CD4-positive, alpha-beta T cell (primary cell): ENCODE measurements around the gene WDR27. TPM values are rescaled to one million over a fixed set of nuclear protein-coding genes. Genes with fewer than 3 reads are reported as not detected.
"Not testable (repeated sequence)": the region's sequence is repeated elsewhere in the genome, so short reads cannot be mapped to it uniquely, and the experiment has no call there.

Source experiments
- ATAC-seq: fragments of 200-7000 bp; cut with Tn5 transposase; one replicate; pipeline ENCODE4 v1.10.0; 2022; ENCODE audit warnings: mild to moderate bottlenecking; ENCODE audit not compliant: poor library complexity
- CTCF ChIA-PET: fragments of 350-600 bp; sonication (Branson Sonifier 250); formaldehyde crosslinking; loops from one replicate; lab custom pipeline; 2021; ENCODE audit warnings: antibody characterized with exemption, inconsistent platforms; lab: Charles Lee
- POLR2A ChIA-PET: fragments of 350-600 bp; sonication (Branson Sonifier 250); formaldehyde crosslinking; loops from one replicate; lab custom pipeline; 2021; ENCODE audit warnings: antibody characterized with exemption, inconsistent platforms; lab: Charles Lee
- DNase-seq, 14 experiments: peaks; one replicate each; pipeline ENCODE4 v3.0.0-alpha.2; 2013 to 2020; ENCODE audit warnings: mixed read lengths in 2 of 14
- H3K27ac ChIP-seq, 2 donors: one replicate each; pipeline versions ENCODE4 v1.5.1 to v1.7.0; 2013; ENCODE audit warnings: low read length in 2 of 2, low read depth in 1 of 2, mild to moderate bottlenecking in 1 of 2
- H3K27me3 ChIP-seq, 2 experiments: 1 replicate in 1 of 2; 2 replicates in 1 of 2; pipeline versions ENCODE4 v1.6.1 to v1.7.0; 2013; ENCODE audit warnings: low read length in 2 of 2, control low read depth in 1 of 2, mild to moderate bottlenecking in 1 of 2, moderate library complexity in 1 of 2; ENCODE audit not compliant: insufficient read depth in 2 of 2, control insufficient read depth in 1 of 2
- H3K36me3 ChIP-seq: one replicate; pipeline ENCODE4 v1.6.1; 2013; ENCODE audit warnings: low read length, control low read depth; ENCODE audit not compliant: insufficient read depth
- H3K4me1 ChIP-seq: one replicate; pipeline ENCODE4 v1.6.1; 2013; ENCODE audit warnings: low read length, control low read depth; ENCODE audit not compliant: insufficient read depth
- H3K4me3 ChIP-seq: one replicate; pipeline ENCODE4 v1.5.1; 2013; ENCODE audit warnings: mild to moderate bottlenecking, low read length, moderate library complexity
- H3K9me3 ChIP-seq, 2 experiments: 1 replicate in 1 of 2; 2 replicates in 1 of 2; pipeline versions ENCODE4 v1.6.1 to v1.7.0; 2013; ENCODE audit warnings: low read length in 2 of 2, mild to moderate bottlenecking in 2 of 2, control low read depth in 1 of 2, moderate library complexity in 1 of 2; ENCODE audit not compliant: control insufficient read depth in 1 of 2, insufficient read depth in 1 of 2
- H3K27ac Mint-ChIP-seq: one replicate; pipeline ENCODE4 v1.8.0; 2020; ENCODE audit warnings: mixed read lengths
- H3K27me3 Mint-ChIP-seq: one replicate; pipeline ENCODE4 v1.8.0; 2021; ENCODE audit warnings: mixed read lengths
- H3K36me3 Mint-ChIP-seq: one replicate; pipeline ENCODE4 v1.8.0; 2021; ENCODE audit warnings: low read depth, mixed read lengths
- H3K4me1 Mint-ChIP-seq: one replicate; pipeline ENCODE4 v1.8.0; 2021; ENCODE audit warnings: low read depth, mixed read lengths
- H3K4me3 Mint-ChIP-seq: one replicate; pipeline ENCODE4 v1.8.0; 2020; ENCODE audit warnings: mild to moderate bottlenecking, mixed read lengths
- H3K9me3 Mint-ChIP-seq: one replicate; pipeline ENCODE4 v1.8.0; 2020; ENCODE audit warnings: mixed read lengths
- intact Hi-C, 2 experiments: fragments of 100-400 bp; cut with DNase I in 1 of 2; cut with micrococcal nuclease in 1 of 2; formaldehyde crosslinking; loops; one replicate each; pipeline versions ENCODE4 v1.15.1 to v1.9.0; 2023 to 2025; cut with DNase I, micrococcal nuclease
- total RNA-seq, 174 experiments: library from RNA in 2 of 174; stranded (reverse) in 2 of 174; gene quantifications; one replicate each; pipeline ENCODE4 v1.2.3 and lab custom pipeline; 2021 to 2026
- TF ChIP-seq, protein P1 (sequence below): fragments of 200-600 bp; IDR thresholded peaks from one replicate; pipeline ENCODE4 v1.8.0; 2022; ENCODE audit warnings: antibody characterized with exemption, mild to moderate bottlenecking

Gene WDR27
- total RNA-seq, 2 experiments from 2014 or later, result 22.0 to 23.5 TPM

DNA sequence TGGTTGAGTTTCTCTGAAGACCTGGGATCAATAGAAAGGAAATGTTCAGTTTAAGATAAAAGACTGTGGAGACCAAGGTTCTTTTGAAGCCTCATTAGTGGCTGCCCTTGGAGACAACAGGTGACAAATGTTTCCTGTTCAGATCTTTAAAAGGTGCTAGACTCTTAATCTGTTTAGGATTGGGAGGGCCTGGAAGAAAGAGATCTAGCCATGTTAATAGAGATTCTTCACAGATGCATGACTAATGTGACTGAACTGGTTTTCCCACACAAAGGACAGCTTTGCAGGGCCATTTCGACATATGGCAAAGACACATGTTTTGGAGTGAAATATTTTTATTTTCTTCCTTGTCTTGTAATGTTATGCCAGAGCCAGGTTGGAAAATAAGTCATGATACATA is 82.2 kb downstream of the WDR27 start:
- no peak overlapping the region for H3K27ac Mint-ChIP-seq
- TF ChIP-seq, protein P1, sequence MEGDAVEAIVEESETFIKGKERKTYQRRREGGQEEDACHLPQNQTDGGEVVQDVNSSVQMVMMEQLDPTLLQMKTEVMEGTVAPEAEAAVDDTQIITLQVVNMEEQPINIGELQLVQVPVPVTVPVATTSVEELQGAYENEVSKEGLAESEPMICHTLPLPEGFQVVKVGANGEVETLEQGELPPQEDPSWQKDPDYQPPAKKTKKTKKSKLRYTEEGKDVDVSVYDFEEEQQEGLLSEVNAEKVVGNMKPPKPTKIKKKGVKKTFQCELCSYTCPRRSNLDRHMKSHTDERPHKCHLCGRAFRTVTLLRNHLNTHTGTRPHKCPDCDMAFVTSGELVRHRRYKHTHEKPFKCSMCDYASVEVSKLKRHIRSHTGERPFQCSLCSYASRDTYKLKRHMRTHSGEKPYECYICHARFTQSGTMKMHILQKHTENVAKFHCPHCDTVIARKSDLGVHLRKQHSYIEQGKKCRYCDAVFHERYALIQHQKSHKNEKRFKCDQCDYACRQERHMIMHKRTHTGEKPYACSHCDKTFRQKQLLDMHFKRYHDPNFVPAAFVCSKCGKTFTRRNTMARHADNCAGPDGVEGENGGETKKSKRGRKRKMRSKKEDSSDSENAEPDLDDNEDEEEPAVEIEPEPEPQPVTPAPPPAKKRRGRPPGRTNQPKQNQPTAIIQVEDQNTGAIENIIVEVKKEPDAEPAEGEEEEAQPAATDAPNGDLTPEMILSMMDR, result no peak
- H3K4me1 Mint-ChIP-seq, result no peaks in the 10 kb centered on the region
- H3K36me3 Mint-ChIP-seq, result peaks cover 1% of the 10 kb centered on the region
- intact Hi-C loops, result no loop called here
- Histone ChIP-seq H3K4me3 (no peak overlapping the region), H3K9me3 (peaks cover 0 to 9% of the 10 kb centered on the region in 2 experiments), H3K27me3 (no peaks in the 10 kb centered on the region), H3K36me3 (no peaks in the 10 kb centered on the region), H3K4me1 (no peaks in the 10 kb centered on the region), H3K27ac (no peak overlapping the region)
- no peak for ATAC-seq
- CTCF ChIA-PET, result no interaction called here
- H3K9me3 Mint-ChIP-seq, result peaks cover 6% of the 10 kb centered on the region
- POLR2A ChIA-PET, result no interaction called here
- no peak for DNase-seq
- no peaks in the 10 kb centered on the region for H3K27me3 Mint-ChIP-seq
- H3K4me3 Mint-ChIP-seq, result no peak overlapping the region

GRCh38 chr6:169618526-169619490 is 83.0 kb downstream of the WDR27 start:
- no peak overlapping the region for H3K4me3 ChIP-seq
- no peaks in the 10 kb centered on the region for H3K36me3 ChIP-seq
- intact Hi-C loops, result no loop called here
- Mint-ChIP-seq H3K27me3 (no peaks in the 10 kb centered on the region), H3K27ac (no peak overlapping the region), H3K9me3 (peaks cover 6% of the 10 kb centered on the region), H3K4me3 (no peak overlapping the region), H3K4me1 (no peaks in the 10 kb centered on the region), H3K36me3 (no peaks in the 10 kb centered on the region)
- TF ChIP-seq, protein P1, result no peak
- ChIA-PET CTCF (interaction anchor here (0.7 kb wide), 2 partner anchors 123 to 801 kb away, joined by 3 read pairs; no protein-coding TSS in a partner anchor), POLR2A (no interaction called here)
- peaks cover 0 to 9% of the 10 kb centered on the region in 2 experiments for H3K9me3 ChIP-seq
- H3K27me3 ChIP-seq, result no peaks in the 10 kb centered on the region
- ATAC-seq, result no peak
- no peak overlapping the region for H3K27ac ChIP-seq
- no peaks in the 10 kb centered on the region for H3K4me1 ChIP-seq
- no peak for DNase-seq

DNA sequence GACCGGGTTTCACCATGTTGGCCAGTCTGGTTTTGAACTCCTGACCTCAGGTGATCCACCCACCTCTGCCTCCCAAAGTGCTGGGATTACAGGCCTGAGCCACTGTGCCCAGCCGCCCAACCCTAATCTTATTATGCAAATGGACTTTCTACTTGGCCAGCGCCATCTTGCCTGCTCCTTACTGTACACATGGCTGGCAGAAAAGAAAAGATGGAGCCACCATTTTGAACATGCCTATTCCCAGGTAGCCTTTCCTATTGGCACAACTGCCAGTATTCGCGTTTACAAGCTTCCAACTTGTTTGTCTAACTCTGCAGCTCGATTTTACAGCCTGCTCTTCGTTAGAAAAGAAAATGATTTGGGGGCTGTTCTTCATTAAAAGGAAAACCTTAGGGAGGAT is 84.3 kb downstream of the WDR27 start:
- TF ChIP-seq, protein P1, result no peak
- ChIA-PET POLR2A (no interaction called here), CTCF (no interaction called here)
- Mint-ChIP-seq H3K9me3 (peaks cover 6% of the 10 kb centered on the region), H3K4me3 (no peak overlapping the region), H3K27ac (no peak overlapping the region), H3K27me3 (no peaks in the 10 kb centered on the region), H3K36me3 (peaks cover 6% of the 10 kb centered on the region), H3K4me1 (no peaks in the 10 kb centered on the region)
- H3K27me3 ChIP-seq, result no peaks in the 10 kb centered on the region
- H3K4me3 ChIP-seq, result no peak overlapping the region
- no peak for DNase-seq
- no peaks in the 10 kb centered on the region for H3K4me1 ChIP-seq
- H3K9me3 ChIP-seq, result peaks cover 0 to 4% of the 10 kb centered on the region in 2 experiments
- peaks cover 2% of the 10 kb centered on the region for H3K36me3 ChIP-seq
- intact Hi-C loops, result no loop called here
- no peak overlapping the region for H3K27ac ChIP-seq
- ATAC-seq, result no peak

DNA sequence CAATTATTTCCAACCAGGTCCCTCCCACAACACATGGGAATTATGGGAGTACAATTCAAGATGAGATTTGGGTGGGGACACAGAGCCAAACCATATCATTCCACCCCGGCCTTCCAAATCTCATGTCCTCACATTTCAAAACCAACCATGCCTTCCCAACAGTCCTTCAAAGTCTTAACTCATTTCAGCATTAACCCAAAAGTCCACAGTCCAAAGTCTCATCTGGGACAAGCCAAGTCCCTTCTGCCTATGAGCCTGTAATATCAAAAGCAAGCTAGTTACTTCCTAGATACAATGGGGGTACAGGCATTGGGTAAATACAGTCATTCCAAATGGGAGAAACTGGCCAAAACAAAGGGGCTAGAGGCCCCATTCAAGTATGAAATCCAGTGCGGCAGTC is 93.2 kb downstream of the WDR27 start:
- H3K36me3 ChIP-seq, H3K4me1 Mint-ChIP-seq, H3K9me3 ChIP-seq, H3K27ac ChIP-seq, H3K4me3 ChIP-seq, DNase-seq, ATAC-seq, H3K27me3 Mint-ChIP-seq, H3K27me3 ChIP-seq, POLR2A ChIA-PET, H3K4me1 ChIP-seq, H3K9me3 Mint-ChIP-seq, H3K27ac Mint-ChIP-seq, H3K4me3 Mint-ChIP-seq, CTCF ChIA-PET, intact Hi-C loops: not testable (repeated sequence)
- H3K36me3 Mint-ChIP-seq, result peaks cover 29% of the 10 kb centered on the region
